ENCODE data around the gene ZNF823. TPM values are rescaled to one million over a fixed set of nuclear protein-coding genes. Genes with fewer than 3 reads are reported as not detected.
A peak's percentile ranks its signal among the peaks of the same experiment; 100 is the strongest.

Gene ZNF823
- total RNA-seq, 2 experiments from 2014 or later, result 4.0 to 4.9 TPM

GRCh38 chr19:11763117-11763516, 24.4 kb upstream of the ZNF823 start:
- Mint-ChIP-seq H3K27ac (no peak overlapping the region), H3K4me1 (peaks cover 13% of the 10 kb centered on the region), H3K36me3 (ENCODE audit: low read depth) (peaks cover 18% of the 10 kb centered on the region), H3K27me3 (peaks cover 2% of the 10 kb centered on the region), H3K9me3 (peaks cover 36% of the 10 kb centered on the region), H3K4me3 (no peak overlapping the region)
- ChIA-PET CTCF (interaction anchor here (0.6 kb wide), 1 partner anchor 637 kb away, joined by 3 read pairs; no protein-coding TSS in a partner anchor), POLR2A (interaction anchor here (0.9 kb wide), 1 partner anchor 602 kb away, joined by 3 read pairs; no protein-coding TSS in a partner anchor)
- DNase-seq, result no peak

DNA sequence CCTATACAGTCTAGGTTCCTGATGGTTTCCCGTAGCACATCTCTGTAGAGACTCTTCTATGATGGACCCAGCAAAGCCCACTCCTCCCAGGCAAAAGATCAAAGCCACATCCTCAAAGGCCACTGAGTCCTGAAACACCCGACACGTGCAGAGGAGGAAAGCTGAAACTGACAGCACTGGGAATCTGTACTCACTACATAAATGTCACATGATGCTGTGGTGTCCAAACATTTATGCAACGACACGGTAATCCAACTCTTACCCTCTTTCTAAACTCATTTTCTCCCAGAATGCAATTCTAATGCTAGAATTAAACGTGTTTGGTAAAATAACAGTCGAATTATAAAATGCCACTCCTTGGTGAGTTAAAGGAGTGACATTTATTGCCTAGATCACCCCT, 21.1 kb upstream of the ZNF823 start:
- Mint-ChIP-seq H3K27me3 (no peaks in the 10 kb centered on the region), H3K4me1 (no peaks in the 10 kb centered on the region), H3K9me3 (peaks cover 51% of the 10 kb centered on the region), H3K27ac (no peak overlapping the region), H3K4me3 (no peak overlapping the region), H3K36me3 (ENCODE audit: low read depth) (peaks cover 16% of the 10 kb centered on the region)
- no peak for DNase-seq
- POLR2A ChIA-PET, result no interaction called here
- CTCF ChIA-PET, result no interaction called here

- ChIA-PET CTCF (no interaction called here), POLR2A (no interaction called here)
- Mint-ChIP-seq H3K4me3 (no peak overlapping the region), H3K27ac (no peak overlapping the region), H3K27me3 (peaks cover 2% of the 10 kb centered on the region), H3K9me3 (peaks cover 51% of the 10 kb centered on the region), H3K36me3 (ENCODE audit: low read depth) (peaks cover 13% of the 10 kb centered on the region), H3K4me1 (no peaks in the 10 kb centered on the region)
- no peak for DNase-seq
Observed at GRCh38 chr19:11756965-11757364, 18.2 kb upstream of the ZNF823 start.

DNA sequence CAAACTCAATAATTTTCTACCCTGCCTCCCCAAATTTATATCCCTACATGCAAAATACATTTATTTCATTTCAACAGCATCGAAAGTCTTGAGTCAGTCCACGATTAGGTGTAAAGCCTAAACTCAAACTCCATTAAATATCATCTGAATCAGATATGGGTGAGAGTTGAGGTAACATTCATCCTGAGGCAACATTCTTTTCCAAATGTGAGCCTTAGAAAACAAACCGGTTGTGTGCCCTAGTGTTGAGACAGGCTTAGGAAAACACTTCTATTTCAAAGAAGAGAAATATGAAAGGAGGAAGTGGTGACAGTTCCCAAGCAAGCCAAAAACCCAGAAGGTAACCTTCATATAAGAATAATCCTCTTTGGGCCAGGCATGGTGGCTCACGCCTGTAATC, 15.9 kb upstream of the ZNF823 start:
- Mint-ChIP-seq H3K4me3 (no peak overlapping the region), H3K36me3 (ENCODE audit: low read depth) (peaks cover 13% of the 10 kb centered on the region), H3K27ac (no peak overlapping the region), H3K4me1 (no peaks in the 10 kb centered on the region), H3K27me3 (peaks cover 5% of the 10 kb centered on the region), H3K9me3 (peaks cover 58% of the 10 kb centered on the region)
- CTCF ChIA-PET, result no interaction called here
- DNase-seq, result no peak
- POLR2A ChIA-PET, result no interaction called here

DNA sequence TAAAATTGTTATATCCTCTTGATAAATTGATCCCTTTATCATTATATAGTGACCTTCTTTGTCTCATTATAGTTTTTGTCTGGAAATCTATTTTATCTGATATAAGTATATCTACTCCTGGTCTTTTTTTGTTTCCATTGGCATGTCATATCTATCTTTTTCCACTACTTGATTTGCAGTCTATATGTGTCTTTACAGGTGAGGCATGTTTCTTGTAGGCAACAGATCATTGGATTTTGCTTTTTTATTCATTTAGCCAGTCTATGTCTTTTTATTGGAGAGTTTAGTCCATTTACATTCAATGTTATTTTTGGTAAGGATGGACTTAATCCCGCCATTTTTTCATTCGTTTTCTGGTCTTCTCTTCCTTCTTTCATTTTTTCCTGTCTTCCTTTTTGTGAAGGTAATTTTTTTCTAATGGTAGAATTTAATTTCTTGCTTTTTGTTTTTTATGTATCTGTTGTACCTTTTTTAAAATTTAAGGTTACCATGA, 13.5 kb upstream of the ZNF823 start:
- Mint-ChIP-seq H3K36me3 (ENCODE audit: low read depth) (peaks cover 11% of the 10 kb centered on the region), H3K9me3 (peaks cover 65% of the 10 kb centered on the region), H3K27me3 (peaks cover 5% of the 10 kb centered on the region), H3K4me1 (no peaks in the 10 kb centered on the region), H3K4me3 (no peak overlapping the region), H3K27ac (no peak overlapping the region)
- CTCF ChIA-PET, result no interaction called here
- DNase-seq, result no peak
- POLR2A ChIA-PET, result no interaction called here

DNA sequence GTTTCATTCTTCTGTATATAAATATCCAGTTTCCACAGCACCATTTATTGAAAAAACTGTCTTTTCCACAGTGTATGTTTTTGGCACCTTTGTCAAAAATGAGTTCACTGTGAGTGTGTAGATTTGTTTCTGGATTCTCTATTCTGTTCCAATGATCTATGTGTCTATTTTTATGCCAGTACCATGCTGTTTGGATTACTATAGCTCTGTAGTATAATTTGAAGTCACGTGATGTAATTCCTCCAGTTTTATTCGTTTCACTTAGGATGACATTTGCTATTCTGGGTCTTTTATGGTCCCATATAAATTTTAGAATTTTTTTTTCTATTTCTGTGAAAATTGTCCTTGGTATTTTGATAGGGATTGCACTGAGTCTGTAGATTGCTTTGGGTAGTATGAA, 11.0 kb upstream of the ZNF823 start:
- Mint-ChIP-seq H3K4me1 (no peaks in the 10 kb centered on the region), H3K27ac (no peak overlapping the region), H3K27me3 (peaks cover 5% of the 10 kb centered on the region), H3K36me3 (ENCODE audit: low read depth) (peaks cover 6% of the 10 kb centered on the region), H3K4me3 (no peak overlapping the region), H3K9me3 (peaks cover 53% of the 10 kb centered on the region)
- DNase-seq, result no peak
- ChIA-PET CTCF (no interaction called here), POLR2A (no interaction called here)

DNA sequence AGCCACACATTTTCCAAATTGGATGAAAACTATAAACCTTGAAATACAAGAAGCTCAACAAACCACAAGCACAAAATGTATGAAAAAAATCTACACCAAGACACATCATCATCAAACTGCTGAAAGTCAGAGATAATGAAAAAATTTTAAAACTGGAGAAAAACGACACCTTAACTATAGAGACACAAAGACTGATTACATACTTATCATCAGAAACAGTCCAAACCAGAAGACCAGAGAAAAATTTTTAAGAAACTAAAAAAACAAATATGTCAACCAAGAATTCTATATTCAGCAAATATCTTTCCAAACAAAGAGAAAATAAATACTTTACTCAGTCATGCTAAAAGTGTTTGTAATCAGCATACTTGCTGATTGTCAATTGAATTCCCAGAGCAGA, 8.5 kb upstream of the ZNF823 start:
- Mint-ChIP-seq H3K4me3 (no peak overlapping the region), H3K4me1 (no peaks in the 10 kb centered on the region), H3K27ac (no peak overlapping the region), H3K9me3 (peaks cover 50% of the 10 kb centered on the region), H3K36me3 (ENCODE audit: low read depth) (peaks cover 6% of the 10 kb centered on the region), H3K27me3 (peaks cover 7% of the 10 kb centered on the region)
- CTCF ChIA-PET, result no interaction called here
- DNase-seq, result no peak
- POLR2A ChIA-PET, result no interaction called here

- Mint-ChIP-seq H3K36me3 (ENCODE audit: low read depth) (peaks cover 6% of the 10 kb centered on the region), H3K9me3 (peaks cover 42% of the 10 kb centered on the region), H3K27ac (no peak overlapping the region), H3K27me3 (peaks cover 1% of the 10 kb centered on the region), H3K4me1 (no peaks in the 10 kb centered on the region), H3K4me3 (no peak overlapping the region)
- CTCF ChIA-PET, result no interaction called here
- POLR2A ChIA-PET, result no interaction called here
- no peak for DNase-seq
Observed at GRCh38 chr19:11745869-11746268, 7.1 kb upstream of the ZNF823 start.

- POLR2A ChIA-PET, result interaction anchor here (0.9 to 1.3 kb wide), 3 partner anchors 28 to 250 kb away, joined by 3 to 7 read pairs (median 3); partner anchors contain the start of gene ZNF441
- H3K36me3 Mint-ChIP-seq (ENCODE audit: low read depth), result peaks cover 20% of the 10 kb centered on the region
- CTCF ChIA-PET, result interaction anchor here (0.8 to 1.0 kb wide), 2 partner anchors 38 to 178 kb away, joined by 3 read pairs; no protein-coding TSS in a partner anchor
- H3K4me3 Mint-ChIP-seq, result peak overlapping the region; percentile 99
- H3K27me3 Mint-ChIP-seq, result peaks cover 1% of the 10 kb centered on the region
- H3K27ac Mint-ChIP-seq, result peak overlapping the region; percentile 76
- peak; percentile 54 for DNase-seq
- peaks cover 9% of the 10 kb centered on the region for H3K9me3 Mint-ChIP-seq
- H3K4me1 Mint-ChIP-seq, result peaks cover 22% of the 10 kb centered on the region
Observed at GRCh38 chr19:11737964-11738745, 591 bp downstream of the ZNF823 start.

DNA sequence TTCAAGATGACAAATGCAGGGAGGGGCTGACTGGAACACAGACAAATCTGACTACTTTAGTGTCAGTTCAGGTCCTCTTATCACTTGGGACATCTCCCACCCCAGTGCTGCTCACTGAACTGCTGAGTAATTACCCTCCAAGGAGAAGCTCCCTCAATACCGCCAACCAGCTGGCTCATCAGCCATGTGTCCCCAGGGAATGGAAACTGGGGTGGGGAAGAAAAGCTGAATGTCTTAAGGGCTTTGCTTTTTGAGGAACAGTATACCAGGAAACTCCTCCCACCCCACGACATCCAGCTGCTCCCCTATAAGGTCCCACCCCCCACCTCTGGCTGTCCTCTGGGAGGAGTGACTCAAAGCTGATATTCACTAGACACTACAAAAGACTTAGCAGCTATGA, 2.0 kb downstream of the ZNF823 start:
- CTCF ChIA-PET, result interaction anchor here (0.9 to 1.2 kb wide), 2 partner anchors 35 to 187 kb away, joined by 3 read pairs; no protein-coding TSS in a partner anchor
- Mint-ChIP-seq H3K27ac (no peak overlapping the region), H3K4me3 (no peak overlapping the region), H3K9me3 (peaks cover 7% of the 10 kb centered on the region), H3K27me3 (no peaks in the 10 kb centered on the region), H3K36me3 (ENCODE audit: low read depth) (peaks cover 28% of the 10 kb centered on the region), H3K4me1 (peaks cover 22% of the 10 kb centered on the region)
- POLR2A ChIA-PET, result interaction anchor here (0.7 kb wide), 1 partner anchor 30 kb away, joined by 3 read pairs; the partner anchor contains the start of gene ZNF441
- DNase-seq, result no peak

DNA sequence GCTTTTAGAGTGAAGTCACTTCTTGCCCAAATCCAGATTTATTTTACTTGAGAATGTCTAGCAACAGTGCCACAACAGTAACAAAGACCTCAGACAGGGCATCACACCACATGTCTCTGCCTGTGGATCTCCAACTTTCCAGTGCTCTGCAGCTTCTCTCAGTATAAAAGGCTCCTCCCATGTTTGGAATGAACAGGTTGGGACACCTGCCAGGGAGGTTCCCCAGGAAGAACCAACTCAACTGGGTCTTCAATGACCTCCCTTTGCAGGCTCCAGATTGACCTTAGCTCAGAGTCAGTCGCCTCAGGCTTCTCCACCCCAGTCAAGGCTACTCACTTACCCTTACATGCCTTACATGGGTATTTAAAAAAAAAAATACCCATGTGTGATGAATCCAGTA, 3.4 kb downstream of the ZNF823 start:
- Mint-ChIP-seq H3K4me3 (no peak overlapping the region), H3K36me3 (ENCODE audit: low read depth) (peaks cover 36% of the 10 kb centered on the region), H3K9me3 (peaks cover 9% of the 10 kb centered on the region), H3K27me3 (no peaks in the 10 kb centered on the region), H3K4me1 (peaks cover 22% of the 10 kb centered on the region), H3K27ac (no peak overlapping the region)
- DNase-seq, result no peak
- ChIA-PET POLR2A (interaction anchor here (0.9 kb wide), 1 partner anchor 32 kb away, joined by 3 read pairs; the partner anchor contains the start of gene ZNF441), CTCF (interaction anchor here (1.2 kb wide), 1 partner anchor 189 kb away, joined by 3 read pairs; no protein-coding TSS in a partner anchor)

DNA sequence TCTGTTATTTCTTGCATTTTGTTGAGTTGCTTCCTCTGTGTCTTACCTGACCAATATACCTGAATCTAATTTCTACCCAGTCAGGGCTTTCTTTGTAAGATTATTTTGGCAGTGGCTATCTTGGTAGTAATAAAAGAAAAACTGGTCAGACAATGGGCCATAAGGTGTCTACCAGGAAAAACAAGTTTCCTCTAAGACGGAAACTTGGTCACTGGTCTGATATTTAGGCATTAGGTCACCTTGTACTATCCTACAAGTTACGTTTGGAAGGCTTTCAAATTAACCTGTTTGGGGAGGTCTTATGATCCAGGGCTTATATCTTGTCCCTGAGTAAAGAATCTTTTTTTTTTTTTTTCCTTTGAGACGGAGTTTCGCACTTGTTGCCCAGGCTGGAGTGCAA, 9.2 kb downstream of the ZNF823 start:
- H3K27ac Mint-ChIP-seq, result no peak overlapping the region
- no peaks in the 10 kb centered on the region for H3K4me1 Mint-ChIP-seq
- peaks cover 35% of the 10 kb centered on the region for H3K9me3 Mint-ChIP-seq
- POLR2A ChIA-PET, result no interaction called here
- H3K36me3 Mint-ChIP-seq (ENCODE audit: low read depth), result peaks cover 59% of the 10 kb centered on the region
- CTCF ChIA-PET, result no interaction called here
- H3K27me3 Mint-ChIP-seq, result no peaks in the 10 kb centered on the region
- no peak for DNase-seq
- no peak overlapping the region for H3K4me3 Mint-ChIP-seq

- H3K4me1 Mint-ChIP-seq, result no peaks in the 10 kb centered on the region
- H3K27me3 Mint-ChIP-seq, result no peaks in the 10 kb centered on the region
- peaks cover 54% of the 10 kb centered on the region for H3K9me3 Mint-ChIP-seq
- H3K27ac Mint-ChIP-seq, result no peak overlapping the region
- H3K4me3 Mint-ChIP-seq, result no peak overlapping the region
- CTCF ChIA-PET, result no interaction called here
- DNase-seq, result no peak
- H3K36me3 Mint-ChIP-seq (ENCODE audit: low read depth), result peaks cover 66% of the 10 kb centered on the region
- POLR2A ChIA-PET, result no interaction called here
Observed at GRCh38 chr19:11722414-11722813, 16.3 kb downstream of the ZNF823 start.

DNA sequence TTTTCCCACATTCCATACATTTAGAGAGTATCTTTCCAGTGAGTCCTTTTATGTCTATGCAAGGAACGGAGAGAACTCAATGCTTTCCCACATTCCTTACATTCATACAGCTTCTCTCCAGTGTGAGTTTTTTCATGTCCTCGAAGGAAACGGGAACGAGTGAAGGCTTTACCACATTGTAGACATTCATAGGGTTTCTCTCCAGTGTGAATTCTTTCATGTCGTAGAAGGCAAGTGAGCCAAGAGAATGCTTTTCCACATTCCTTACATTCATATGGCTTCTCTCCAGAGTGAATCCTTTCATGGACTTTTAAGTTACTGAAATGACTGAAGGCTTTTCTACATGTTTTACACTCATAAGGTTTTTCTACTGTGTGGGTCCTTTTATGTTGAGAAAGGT, 17.1 kb downstream of the ZNF823 start:
- H3K9me3 Mint-ChIP-seq, result peaks cover 53% of the 10 kb centered on the region

More for the DNA sequence above, 17.1 kb downstream of the ZNF823 start:
- no peaks in the 10 kb centered on the region for H3K27me3 Mint-ChIP-seq
- CTCF ChIA-PET, result no interaction called here
- H3K4me3 Mint-ChIP-seq, result no peak overlapping the region
- no peak overlapping the region for H3K27ac Mint-ChIP-seq
- no peak for DNase-seq
- H3K4me1 Mint-ChIP-seq, result no peaks in the 10 kb centered on the region
- peaks cover 62% of the 10 kb centered on the region for H3K36me3 Mint-ChIP-seq (ENCODE audit: low read depth)
- POLR2A ChIA-PET, result no interaction called here

All from activated CD4-positive, alpha-beta memory T cell treated with anti-CD3 and anti-CD28 coated beads, Interleukin-2, amount 10 ng/mL, durations not matched to agents 7 days and 5 days (primary cell).